Mesothelial cell of epicardium (in vitro differentiated cells): ENCODE measurements around the gene TKT. TPM values are rescaled to one million over a fixed set of nuclear protein-coding genes. Genes with fewer than 3 reads are reported as not detected.
"Not testable (repeated sequence)": the region's sequence is repeated elsewhere in the genome, so short reads cannot be mapped to it uniquely, and the experiment has no call there.

Experiments
- DNase-seq, 2 experiments: peaks; one replicate each; pipeline ENCODE4 v3.0.0; 2021; ENCODE audit warnings: low spot score in 2 of 2; ENCODE audit not compliant: unreplicated experiment in 2 of 2
- H3K27ac Mint-ChIP-seq: 2 replicates; pipeline ENCODE4 v1.8.0; 2021; ENCODE audit warnings: mixed read lengths
- H3K27me3 Mint-ChIP-seq: 2 replicates; pipeline ENCODE4 v1.8.0; 2021; ENCODE audit warnings: low read depth, mixed read lengths
- H3K36me3 Mint-ChIP-seq: 2 replicates; pipeline ENCODE4 v1.8.0; 2021; ENCODE audit warnings: mixed read lengths
- H3K4me1 Mint-ChIP-seq: 2 replicates; pipeline ENCODE4 v1.8.0; 2021; ENCODE audit warnings: mixed read lengths
- H3K4me3 Mint-ChIP-seq: 2 replicates; pipeline ENCODE4 v1.8.0; 2021; ENCODE audit warnings: mild to moderate bottlenecking, moderate library complexity, mixed read lengths
- H3K9me3 Mint-ChIP-seq: 2 replicates; pipeline ENCODE4 v1.8.0; 2021; ENCODE audit warnings: mixed read lengths
- CTCF ChIP-seq: fragments of 200-600 bp; sonication (generic); IDR thresholded peaks from one replicate; pipeline ENCODE4 v1.5.0; 2021; ENCODE audit warnings: antibody characterized with exemption; ENCODE audit not compliant: unreplicated experiment
- total RNA-seq: library from RNA; stranded (reverse); gene quantifications from 3 replicates; pipeline ENCODE4 v1.2.1, GENCODE V29; 2021

The TKT gene
- total RNA-seq, 1 donor from 2014 or later = 181 TPM

DNA sequence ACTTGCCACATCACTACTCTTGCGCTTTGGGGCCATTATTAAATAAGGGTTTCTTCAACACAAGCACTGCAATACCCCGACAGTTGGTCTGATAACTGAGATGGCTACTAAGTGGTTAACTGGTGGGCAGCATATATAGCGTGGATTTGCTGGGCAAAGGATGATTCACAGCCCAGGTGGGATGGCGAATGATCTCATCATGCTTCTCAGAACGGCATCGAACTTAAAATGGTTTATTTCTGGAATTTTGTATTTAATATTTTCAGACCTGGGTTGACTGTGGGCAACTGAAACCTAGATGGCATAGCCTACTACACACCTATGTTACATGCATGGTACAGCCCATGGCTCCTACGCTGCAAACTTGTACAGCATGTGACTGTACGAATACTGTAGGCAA, 26.8 kb upstream of the TKT start:
- H3K27me3 Mint-ChIP-seq = no peaks in the 10 kb centered on the region
- H3K36me3 Mint-ChIP-seq = peaks cover 15% of the 10 kb centered on the region
- H3K9me3 Mint-ChIP-seq = no peaks in the 10 kb centered on the region
- no peak for DNase-seq
- H3K4me3 Mint-ChIP-seq = no peak overlapping the region
- H3K4me1 Mint-ChIP-seq = no peaks in the 10 kb centered on the region
- TF ChIP-seq CTCF = no peak
- H3K27ac Mint-ChIP-seq = no peak overlapping the region

DNA sequence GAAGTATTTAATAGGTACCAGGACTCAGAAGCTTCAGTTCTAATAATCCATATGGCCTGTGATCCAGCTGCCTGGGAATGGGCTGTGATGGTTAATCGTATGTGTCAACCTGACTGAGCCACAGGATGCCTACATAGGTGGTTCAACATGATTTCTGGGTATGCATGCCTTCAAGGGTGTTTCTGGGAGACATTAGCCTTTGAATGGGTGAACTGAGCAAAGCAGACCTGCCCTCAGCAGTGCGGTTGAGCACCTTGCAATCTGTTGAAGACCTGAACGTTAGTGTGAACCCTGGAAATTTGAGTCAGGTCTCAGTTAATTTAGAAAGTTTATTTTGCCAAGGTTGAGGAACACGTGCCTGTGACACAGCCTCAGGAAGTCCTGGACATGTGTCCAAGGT, 22.8 kb upstream of the TKT start:
- no peaks in the 10 kb centered on the region for H3K27me3 Mint-ChIP-seq
- DNase-seq = no peak
- peaks cover 7% of the 10 kb centered on the region for H3K36me3 Mint-ChIP-seq
- H3K4me3 Mint-ChIP-seq = no peak overlapping the region
- TF ChIP-seq CTCF = no peak
- H3K4me1 Mint-ChIP-seq = no peaks in the 10 kb centered on the region
- no peaks in the 10 kb centered on the region for H3K9me3 Mint-ChIP-seq
- H3K27ac Mint-ChIP-seq = no peak overlapping the region

DNA sequence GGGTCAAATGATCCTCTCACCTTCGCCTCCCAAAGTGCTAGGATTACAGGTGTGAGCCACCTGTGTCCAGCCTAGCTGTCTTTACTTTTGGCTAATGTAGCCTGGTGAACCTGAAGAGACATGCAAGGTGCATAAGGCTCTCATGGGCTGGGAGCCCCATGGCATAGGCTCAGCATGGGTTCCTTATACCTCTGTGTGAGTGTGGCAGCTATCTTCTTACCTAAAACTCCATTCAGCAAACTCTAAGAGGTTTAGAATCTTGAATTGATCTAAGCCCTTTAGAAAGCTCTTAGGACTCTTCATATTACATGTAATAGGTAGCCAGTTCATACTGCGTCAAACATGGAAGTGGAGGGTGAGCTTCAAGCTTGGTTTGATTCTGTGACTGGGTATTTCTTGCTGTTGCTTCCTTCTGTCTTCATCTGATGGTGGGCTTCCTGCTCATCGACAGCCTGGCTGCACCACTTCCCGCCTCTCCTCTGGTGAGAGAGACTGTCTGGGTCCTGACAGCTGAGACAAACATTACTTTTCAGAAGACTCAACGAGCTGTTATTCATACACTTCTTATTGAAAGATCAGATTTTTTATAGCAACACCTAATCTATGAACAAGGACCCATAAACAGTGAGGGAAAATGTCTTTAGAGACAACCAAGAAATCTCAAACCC, 19.2 kb upstream of the TKT start:
- H3K27me3 Mint-ChIP-seq = no peaks in the 10 kb centered on the region
- no peaks in the 10 kb centered on the region for H3K36me3 Mint-ChIP-seq
- H3K4me3 Mint-ChIP-seq = no peak overlapping the region
- no peak for TF ChIP-seq CTCF
- H3K4me1 Mint-ChIP-seq = peaks cover 5% of the 10 kb centered on the region
- no peak for DNase-seq
- no peaks in the 10 kb centered on the region for H3K9me3 Mint-ChIP-seq
- no peak overlapping the region for H3K27ac Mint-ChIP-seq

DNA sequence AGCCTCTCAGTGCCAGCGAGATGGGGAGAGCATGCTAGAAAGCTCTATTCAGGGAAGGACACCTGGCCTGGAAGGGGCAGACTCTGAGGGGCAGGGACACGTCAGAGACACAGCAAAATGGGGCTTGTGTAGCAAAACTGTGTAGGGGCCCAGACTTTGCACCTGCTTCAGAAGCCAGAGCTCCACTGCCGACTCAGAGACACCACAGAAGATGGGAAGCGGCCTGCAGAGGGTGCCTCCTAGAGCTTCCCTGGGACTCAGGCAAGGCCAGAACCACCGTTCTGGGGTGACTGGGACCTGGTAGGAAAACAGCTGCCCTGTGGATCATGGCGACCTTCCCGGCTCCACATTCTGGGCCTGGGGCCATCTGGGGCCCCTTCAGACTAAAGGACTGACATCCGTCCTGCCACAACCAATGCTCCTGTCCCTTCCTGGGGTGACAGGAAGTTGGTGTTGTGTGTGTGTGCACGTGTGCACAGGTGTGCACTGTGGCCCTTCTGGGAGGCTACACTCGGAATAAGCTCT, 17.4 kb upstream of the TKT start:
- TF ChIP-seq CTCF = no peak
- Mint-ChIP-seq H3K4me1 (peaks cover 11% of the 10 kb centered on the region), H3K9me3 (no peaks in the 10 kb centered on the region), H3K36me3 (no peaks in the 10 kb centered on the region), H3K27me3 (no peaks in the 10 kb centered on the region), H3K27ac (no peak overlapping the region), H3K4me3 (no peak overlapping the region)
- DNase-seq = no peak

DNA sequence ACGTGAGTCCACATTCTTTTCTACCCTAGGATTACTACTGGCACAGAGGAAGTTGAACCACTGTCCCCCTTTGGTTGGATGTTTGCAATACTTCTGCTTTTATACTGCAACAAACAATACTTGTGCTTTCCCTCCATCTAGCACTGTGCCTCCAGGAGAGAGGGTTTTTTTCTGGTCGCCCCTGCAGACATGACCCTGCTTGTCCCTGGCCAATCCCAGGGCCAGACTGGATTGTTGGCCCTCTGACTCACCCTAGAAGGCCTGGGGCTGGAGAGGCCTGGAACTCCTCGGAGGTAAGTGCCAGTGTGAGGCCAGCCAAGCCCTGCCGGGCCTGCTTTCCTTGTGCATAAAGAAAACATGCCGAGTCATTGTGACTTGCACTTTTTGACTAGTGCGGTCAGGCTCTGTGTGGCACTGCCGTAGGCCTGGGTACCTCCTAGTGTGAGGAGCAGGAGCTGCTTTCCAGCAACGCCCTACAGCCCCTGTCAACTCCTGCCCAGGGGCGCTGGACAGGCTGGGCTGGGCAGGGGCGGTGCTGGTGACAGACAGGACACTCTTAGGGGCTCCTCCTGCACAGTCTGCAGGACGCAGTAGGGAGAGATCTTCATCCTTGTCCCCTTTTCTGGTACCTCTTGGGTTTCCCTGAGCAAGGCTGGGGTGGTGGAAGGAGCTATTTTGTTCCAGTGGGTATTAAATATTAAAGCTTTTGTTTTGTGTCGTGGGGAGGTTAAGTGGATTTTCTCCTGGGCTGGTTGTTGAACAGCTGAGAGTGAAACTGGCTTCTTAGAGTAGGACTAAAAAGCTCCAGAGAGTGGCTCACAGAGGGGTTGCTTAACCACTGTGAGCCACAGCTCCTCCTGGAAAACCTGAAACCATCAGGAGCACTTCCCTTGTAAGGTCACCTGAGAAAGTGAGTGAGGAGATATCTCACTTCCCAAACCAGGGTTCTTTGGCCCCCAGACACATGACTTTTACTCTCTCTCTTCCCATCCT, 14.4 kb upstream of the TKT start:
- H3K9me3 Mint-ChIP-seq = no peaks in the 10 kb centered on the region
- no peaks in the 10 kb centered on the region for H3K27me3 Mint-ChIP-seq
- no peaks in the 10 kb centered on the region for H3K36me3 Mint-ChIP-seq
- no peak for TF ChIP-seq CTCF
- DNase-seq = peak in 1 of 2 experiments; percentile 53
- H3K4me1 Mint-ChIP-seq = peaks cover 14% of the 10 kb centered on the region
- H3K4me3 Mint-ChIP-seq = no peak overlapping the region
- H3K27ac Mint-ChIP-seq = peak overlapping the region; percentile 96

DNA sequence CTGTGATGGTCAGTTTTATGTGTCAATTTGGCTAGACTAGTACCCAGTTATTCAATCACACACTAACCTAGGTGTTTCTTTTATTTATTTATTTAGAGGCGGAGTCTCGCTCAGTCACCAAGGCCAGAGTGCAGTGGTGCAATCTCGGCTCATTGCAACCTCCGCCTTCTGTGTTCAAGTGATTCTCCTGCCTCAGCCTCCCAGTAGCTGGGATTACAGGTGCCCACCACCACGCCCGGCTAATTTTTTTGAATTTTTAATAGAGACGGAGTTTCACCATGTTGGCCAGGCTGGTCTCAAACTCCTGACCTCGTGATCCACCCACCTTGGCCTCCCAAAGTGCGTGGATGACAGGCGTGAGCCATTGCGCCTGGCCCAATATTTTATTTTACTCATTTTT, 13.4 kb upstream of the TKT start:
- H3K4me3 Mint-ChIP-seq, H3K27me3 Mint-ChIP-seq, H3K27ac Mint-ChIP-seq, H3K36me3 Mint-ChIP-seq, H3K9me3 Mint-ChIP-seq, DNase-seq: not testable (repeated sequence)
- peaks cover 14% of the 10 kb centered on the region for H3K4me1 Mint-ChIP-seq
